H9 (cell line): ENCODE measurements around the gene NTPCR. TPM values are rescaled to one million over a fixed set of nuclear protein-coding genes. Genes with fewer than 3 reads are reported as not detected.

Source experiments
- DNase-seq: peaks from one replicate; pipeline ENCODE4 v3.0.0-alpha.2; 2017
- H2AFZ ChIP-seq: one replicate; pipeline ENCODE4 v1.6.1; 2013; ENCODE audit warnings: mild to moderate bottlenecking, low read length, control low read depth, moderate library complexity
- H2AK5ac ChIP-seq: 2 replicates; pipeline ENCODE4 v1.6.1; 2013; ENCODE audit warnings: low read length, control low read depth, mixed read lengths; ENCODE audit not compliant: insufficient read length
- H2BK120ac ChIP-seq: one replicate; pipeline ENCODE4 v1.6.1; 2013; ENCODE audit warnings: low read depth, mild to moderate bottlenecking, low read length, control low read depth, inconsistent platforms; ENCODE audit not compliant: poor library complexity, severe bottlenecking
- H2BK12ac ChIP-seq: 2 replicates; pipeline ENCODE4 v1.6.1; 2013; ENCODE audit warnings: low read length, control low read depth, mixed read lengths, low read depth; ENCODE audit not compliant: insufficient read length
- H2BK15ac ChIP-seq: 2 replicates; pipeline ENCODE4 v1.6.1; 2013; ENCODE audit warnings: low read depth, low read length, control low read depth
- H2BK20ac ChIP-seq: one replicate; pipeline ENCODE4 v1.6.1; 2013; ENCODE audit warnings: low read depth, mild to moderate bottlenecking, low read length, control low read depth, inconsistent platforms; ENCODE audit not compliant: poor library complexity, severe bottlenecking
- H2BK5ac ChIP-seq: 2 replicates; pipeline ENCODE4 v1.6.1; 2013; ENCODE audit warnings: low read length, control low read depth, mixed read lengths; ENCODE audit not compliant: insufficient read length
- H3K14ac ChIP-seq: 2 replicates; pipeline ENCODE4 v1.6.1; 2013; ENCODE audit warnings: low read length, control low read depth; ENCODE audit not compliant: insufficient read depth
- H3K18ac ChIP-seq: 2 replicates; pipeline ENCODE4 v1.6.1; 2013; ENCODE audit warnings: low read depth, mild to moderate bottlenecking, mixed read lengths, low read length, control low read depth; ENCODE audit not compliant: insufficient read length
- H3K23ac ChIP-seq: 2 replicates; pipeline ENCODE4 v1.6.1; 2013; ENCODE audit warnings: low read length, control low read depth, mixed read lengths, low read depth; ENCODE audit not compliant: insufficient read length
- H3K23me2 ChIP-seq: 2 replicates; pipeline ENCODE4 v1.6.1; 2013; ENCODE audit warnings: low read depth, mild to moderate bottlenecking, mixed read lengths, low read length, control low read depth; ENCODE audit not compliant: insufficient read length, poor library complexity, severe bottlenecking
- H3K27ac ChIP-seq: 2 replicates; pipeline ENCODE4 v1.5.1; 2013; ENCODE audit warnings: low read length, control low read depth, mixed read lengths, low read depth; ENCODE audit not compliant: insufficient read length
- H3K27me3 ChIP-seq: 2 replicates; pipeline ENCODE4 v1.6.1; 2013; ENCODE audit warnings: low read length, control low read depth, inconsistent platforms; ENCODE audit not compliant: insufficient read depth
- H3K4ac ChIP-seq: 2 replicates; pipeline ENCODE4 v1.6.1; 2013; ENCODE audit warnings: low read depth, mild to moderate bottlenecking, control low read depth, inconsistent platforms, low read length, moderate library complexity
- H3K4me1 ChIP-seq: 2 replicates; pipeline ENCODE4 v1.6.1; 2013; ENCODE audit warnings: low read length, control low read depth, inconsistent platforms; ENCODE audit not compliant: insufficient read depth
- H3K4me2 ChIP-seq: 2 replicates; pipeline ENCODE4 v1.6.1; 2013; ENCODE audit warnings: low read length, control low read depth, mixed read lengths; ENCODE audit not compliant: insufficient read length, insufficient read depth
- H3K56ac ChIP-seq: 2 replicates; pipeline ENCODE4 v1.6.1; 2013; ENCODE audit warnings: low read depth, mild to moderate bottlenecking, mixed read lengths, low read length, control low read depth; ENCODE audit not compliant: insufficient read length
- H3K79me1 ChIP-seq: 2 replicates; pipeline ENCODE4 v1.6.1; 2013; ENCODE audit warnings: low read depth, mild to moderate bottlenecking, moderate library complexity, low read length, control low read depth, inconsistent platforms; ENCODE audit not compliant: insufficient read depth, poor library complexity, severe bottlenecking
- H3K79me2 ChIP-seq: 2 replicates; pipeline ENCODE4 v1.6.1; 2013; ENCODE audit warnings: low read length, control low read depth, inconsistent platforms; ENCODE audit not compliant: insufficient read depth
- H3K9ac ChIP-seq: 2 replicates; pipeline ENCODE4 v1.6.1; 2013; ENCODE audit warnings: low read length, control low read depth, mixed read lengths; ENCODE audit not compliant: insufficient read length; ENCODE audit errors: extremely low read depth
- H3K9me3 ChIP-seq: one replicate; pipeline ENCODE4 v1.6.1; 2013; ENCODE audit warnings: low read depth, low read length, inconsistent platforms; ENCODE audit not compliant: control insufficient read depth
- H3T11ph ChIP-seq: one replicate; pipeline ENCODE4 v1.6.1; 2013; ENCODE audit warnings: mild to moderate bottlenecking, low read length, control low read depth, inconsistent platforms
- H4K20me1 ChIP-seq: one replicate; pipeline ENCODE4 v1.6.1; 2013; ENCODE audit not compliant: control insufficient read depth, insufficient read length, insufficient read depth
- H4K5ac ChIP-seq: 2 replicates; pipeline ENCODE4 v1.6.1; 2013; ENCODE audit warnings: low read depth, mild to moderate bottlenecking, mixed read lengths, low read length, control low read depth; ENCODE audit not compliant: insufficient read length
- H4K8ac ChIP-seq: replicated peaks from 2 replicates; pipeline ENCODE4 v1.6.1; 2013; ENCODE audit warnings: low read length, control low read depth, mixed read lengths, low read depth; ENCODE audit not compliant: insufficient read length
- H4K91ac ChIP-seq: 2 replicates; pipeline ENCODE4 v1.6.1; 2013; ENCODE audit warnings: low read depth, mild to moderate bottlenecking, moderate library complexity, mixed read lengths, low read length, control low read depth; ENCODE audit not compliant: insufficient read length
- H3K27ac Mint-ChIP-seq, 3 experiments: 2 replicates in 2 of 3; 3 replicates in 1 of 3; pipeline ENCODE4 v1.8.0; 2020 to 2021; ENCODE audit warnings: mixed read lengths in 3 of 3, mild to moderate bottlenecking in 1 of 3, moderate library complexity in 1 of 3
- H3K27me3 Mint-ChIP-seq: 2 replicates; pipeline ENCODE4 v1.8.0; 2021; ENCODE audit warnings: low read depth, mild to moderate bottlenecking, moderate library complexity, mixed read lengths
- H3K36me3 Mint-ChIP-seq, 3 experiments: 2 replicates in 2 of 3; 3 replicates in 1 of 3; pipeline ENCODE4 v1.8.0; 2020 to 2021; ENCODE audit warnings: low read depth in 3 of 3, mixed read lengths in 3 of 3; ENCODE audit not compliant: insufficient read depth in 1 of 3
- H3K4me1 Mint-ChIP-seq, 2 experiments: 2 replicates each; pipeline ENCODE4 v1.8.0; 2020; ENCODE audit warnings: mixed read lengths in 2 of 2
- H3K4me3 Mint-ChIP-seq, 2 experiments: 2 replicates in 1 of 2; 3 replicates in 1 of 2; pipeline ENCODE4 v1.8.0; 2020 to 2021; ENCODE audit warnings: mild to moderate bottlenecking in 2 of 2, mixed read lengths in 2 of 2, moderate library complexity in 1 of 2
- H3K9me3 Mint-ChIP-seq, 2 experiments: 2 replicates in 1 of 2; 3 replicates in 1 of 2; pipeline ENCODE4 v1.8.0; 2020; ENCODE audit warnings: mild to moderate bottlenecking in 2 of 2, mixed read lengths in 2 of 2, moderate library complexity in 1 of 2
- CTCF ChIP-seq: fragments of 200-600 bp; sonication (generic); conservative IDR thresholded peaks from 3 replicates; pipeline ENCODE4 v1.8.0; 2021; ENCODE audit warnings: antibody characterized with exemption, mild to moderate bottlenecking
- WGBS: extraction: QIAGEN DNeasy Blood & Tissue Kit; methylation state at CpG from one replicate; pipeline ENCODE4 v1.1.7; 2013; ENCODE audit warnings: missing lambda C conversion rate, low lambda C conversion rate, mixed read lengths; ENCODE audit not compliant: insufficient read length; ENCODE audit errors: extremely low coverage; 5-methylcytosine and 5-hydroxymethylcytosine counted together
- total RNA-seq: library from RNA; stranded (reverse); gene quantifications from 2 replicates; pipeline ENCODE4 v1.2.1, GENCODE V29; 2021

NTPCR gene
- total RNA-seq, 1 experiment from 2014 or later: 87.4 TPM

- peak overlapping the region; percentile 83 to 98 for H3K4me3 Mint-ChIP-seq
- Histone ChIP-seq H3K4me2 (peak overlapping the region; percentile 71), H4K5ac (no peak overlapping the region), H3T11ph (no peak overlapping the region), H2BK12ac (no peak overlapping the region), H3K23me2 (peaks cover 3% of the 10 kb centered on the region), H3K4me1 (peaks cover 4% of the 10 kb centered on the region; the same call in 1 of the 2 replicates), H2BK20ac (no peak overlapping the region), H3K18ac (no peak overlapping the region), H3K27me3 (no peaks in the 10 kb centered on the region), H3K14ac (no peak overlapping the region), H4K91ac (no peak overlapping the region), H2AFZ (no peak overlapping the region), H2BK5ac (no peak overlapping the region), H3K23ac (no peak overlapping the region), H3K79me1 (peaks cover 3% of the 10 kb centered on the region), H2BK120ac (no peak overlapping the region), H3K56ac (no peak overlapping the region), H3K9me3 (no peaks in the 10 kb centered on the region), H2BK15ac (0 out of 2 replicates have a peak overlapping the region, but pooled peaks have one; percentile 17), H3K79me2 (peaks cover 7% of the 10 kb centered on the region; the same call in 1 of the 2 replicates), H3K4ac (no peak overlapping the region), H4K8ac (no peak overlapping the region), H3K9ac (no peak overlapping the region), H4K20me1 (no peaks in the 10 kb centered on the region), H3K27ac (peak overlapping the region; percentile 66), H2AK5ac (no peak overlapping the region)
- no peaks in the 10 kb centered on the region; a peak in 1 of 5 replicates for H3K9me3 Mint-ChIP-seq
- DNase-seq: no peak
- peaks cover 6% of the 10 kb centered on the region; the same call in 1 of the 2 replicates for H3K27me3 Mint-ChIP-seq
- TF ChIP-seq CTCF: no peak
- peak overlapping the region; percentile 84 to 99 (median 99); a peak in 4 of 7 replicates for H3K27ac Mint-ChIP-seq
- peaks cover 38 to 40% of the 10 kb centered on the region in 2 experiments for H3K4me1 Mint-ChIP-seq
- WGBS: no CpG with 5 or more reads among the region's 5 CpGs
- H3K36me3 Mint-ChIP-seq: peaks cover 0 to 4% (median 0%) of the 10 kb centered on the region in 3 experiments; a peak in 1 of 7 replicates
These were observed 695 bp upstream of the NTPCR start for GRCh38 chr1:232949636-232950196.
